Prostate gland (tissue), 2 donors: ENCODE data around the gene PKP4.

Experiments
- POLR2A ChIP-seq: fragments of 450-650 bp; IDR thresholded peaks from one replicate; pipeline ENCODE4 v1.6.1; 2016; ENCODE audit warnings: antibody characterized with exemption, mild to moderate bottlenecking
- POLR2AphosphoS5 ChIP-seq: sonication (generic); formaldehyde crosslinking; IDR thresholded peaks from one replicate; pipeline ENCODE4 v1.6.1; 2017; ENCODE audit warnings: antibody characterized with exemption
- TF ChIP-seq, protein P1 (sequence below), 4 experiments: fragments of 200-600 bp in 2 of 4; fragments of 450-650 bp in 2 of 4; sonication (generic) in 2 of 4; IDR thresholded peaks; 1 replicate in 3 of 4; 2 replicates in 1 of 4; pipeline ENCODE4 v1.5.1; 2016 to 2019; ENCODE audit warnings: antibody characterized with exemption in 4 of 4, mild to moderate bottlenecking in 2 of 4, moderate library complexity in 2 of 4

GRCh38 chr2:158689391-158689790, 232.6 kb downstream of the PKP4 start:
- TF ChIP-seq, protein P1, sequence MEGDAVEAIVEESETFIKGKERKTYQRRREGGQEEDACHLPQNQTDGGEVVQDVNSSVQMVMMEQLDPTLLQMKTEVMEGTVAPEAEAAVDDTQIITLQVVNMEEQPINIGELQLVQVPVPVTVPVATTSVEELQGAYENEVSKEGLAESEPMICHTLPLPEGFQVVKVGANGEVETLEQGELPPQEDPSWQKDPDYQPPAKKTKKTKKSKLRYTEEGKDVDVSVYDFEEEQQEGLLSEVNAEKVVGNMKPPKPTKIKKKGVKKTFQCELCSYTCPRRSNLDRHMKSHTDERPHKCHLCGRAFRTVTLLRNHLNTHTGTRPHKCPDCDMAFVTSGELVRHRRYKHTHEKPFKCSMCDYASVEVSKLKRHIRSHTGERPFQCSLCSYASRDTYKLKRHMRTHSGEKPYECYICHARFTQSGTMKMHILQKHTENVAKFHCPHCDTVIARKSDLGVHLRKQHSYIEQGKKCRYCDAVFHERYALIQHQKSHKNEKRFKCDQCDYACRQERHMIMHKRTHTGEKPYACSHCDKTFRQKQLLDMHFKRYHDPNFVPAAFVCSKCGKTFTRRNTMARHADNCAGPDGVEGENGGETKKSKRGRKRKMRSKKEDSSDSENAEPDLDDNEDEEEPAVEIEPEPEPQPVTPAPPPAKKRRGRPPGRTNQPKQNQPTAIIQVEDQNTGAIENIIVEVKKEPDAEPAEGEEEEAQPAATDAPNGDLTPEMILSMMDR (IDR thresholded peaks at IDR 0.05) = no peak
- TF ChIP-seq POLR2A (no peak), POLR2AphosphoS5 (no peak)
